K562 (cell line): ENCODE data around the gene FNDC11. TPM values are rescaled to one million over a fixed set of nuclear protein-coding genes. Genes with fewer than 3 reads are reported as not detected.
A peak's percentile ranks its signal among the peaks of the same experiment; 100 is the strongest.

ENCODE experiments used
- BRD9 ChIP-seq: fragments of 450-650 bp; IDR thresholded peaks from 2 replicates; pipeline ENCODE4 v1.6.1; 2018; ENCODE audit warnings: low read depth; ENCODE audit not compliant: partially characterized antibody
- CAMTA2 ChIP-seq: fragments of 250-450 bp; sonication (Bioruptor Pico); conservative IDR thresholded peaks from 2 replicates; pipeline ENCODE4 v1.5.1; 2022
- CBX1 ChIP-seq: sonication (generic); IDR thresholded peaks from 2 replicates; pipeline ENCODE4 v1.6.1; 2016; ENCODE audit warnings: antibody characterized with exemption, low read depth, mild to moderate bottlenecking
- DNMT1 ChIP-seq: fragments of 450-650 bp; IDR thresholded peaks from 2 replicates; pipeline ENCODE4 v1.6.1; 2016; ENCODE audit warnings: antibody characterized with exemption, mild to moderate bottlenecking
- IFI16 ChIP-seq: fragments of 250-450 bp; sonication (Bioruptor Pico); IDR thresholded peaks from 2 replicates; pipeline ENCODE4 v2.1.2; 2022; ENCODE audit warnings: mild to moderate bottlenecking, inconsistent platforms
- JUNB ChIP-seq: fragments of 450-650 bp; formaldehyde crosslinking; conservative IDR thresholded peaks from 2 replicates; pipeline ENCODE4 v1.4.0; 2020; ENCODE audit warnings: mild to moderate bottlenecking
- KLF1 ChIP-seq: fragments of 450-650 bp; IDR thresholded peaks from 2 replicates; pipeline ENCODE4 v1.6.1; 2016; ENCODE audit warnings: missing genetic modification characterization, missing compliant biosample characterization
- MED1 ChIP-seq: sonication (generic); formaldehyde crosslinking; IDR thresholded peaks from 2 replicates; pipeline ENCODE4 v1.8.1; 2023; ENCODE audit warnings: missing genetic modification reagents, borderline replicate concordance
- POLR2B ChIP-seq: fragments of 450-650 bp; IDR thresholded peaks from 2 replicates; pipeline ENCODE4 v1.6.1; 2018; ENCODE audit warnings: low read depth; ENCODE audit not compliant: partially characterized antibody
- RFX7 ChIP-seq: fragments of 250-450 bp; sonication (Bioruptor Pico); IDR thresholded peaks from 2 replicates; pipeline ENCODE4 v1.5.1; 2021; ENCODE audit warnings: mild to moderate bottlenecking
- SMAD2 ChIP-seq: fragments of 150-350 bp; IDR thresholded peaks from 2 replicates; pipeline ENCODE4 v1.6.1; 2014; ENCODE audit warnings: low read depth, mild to moderate bottlenecking, low read length
- SMARCB1 ChIP-seq: IDR thresholded peaks from 2 replicates; pipeline ENCODE4 v1.6.1; 2011; ENCODE audit warnings: improper control_type of control experiment, low read depth; ENCODE audit not compliant: insufficient read length
- SRSF1 ChIP-seq: fragments of 200-400 bp; formaldehyde crosslinking; IDR thresholded peaks from 2 replicates; pipeline ENCODE4 v1.6.1; 2017; ENCODE audit warnings: mild to moderate bottlenecking, low read depth, low read length, moderate library complexity
- THAP7 ChIP-seq: fragments of 250-450 bp; sonication (Bioruptor Pico); IDR thresholded peaks from 2 replicates; pipeline ENCODE4 v1.5.0; 2021
- THRAP3 ChIP-seq: fragments of 450-650 bp; IDR thresholded peaks from 2 replicates; pipeline ENCODE4 v1.6.1; 2016; ENCODE audit warnings: mild to moderate bottlenecking, inconsistent platforms, borderline replicate concordance
- WHSC1 ChIP-seq: IDR thresholded peaks from one replicate; pipeline ENCODE4 v1.6.1; 2012; ENCODE audit warnings: low read length, control low read depth, inconsistent platforms
- ZHX1 ChIP-seq: fragments of 150-350 bp; conservative IDR thresholded peaks from 2 replicates; pipeline ENCODE4 v1.6.1; 2014; ENCODE audit warnings: low read length
- ZNF121 ChIP-seq: sonication (generic); formaldehyde crosslinking; conservative IDR thresholded peaks from 2 replicates; pipeline ENCODE4 v1.8.0; 2022; ENCODE audit warnings: missing genetic modification reagents
- ZNF444 ChIP-seq: fragments of 250-450 bp; sonication (Bioruptor Pico); IDR thresholded peaks from 2 replicates; pipeline ENCODE4 v1.4.0; 2020; ENCODE audit warnings: mild to moderate bottlenecking, moderate library complexity
- ZNF696 ChIP-seq: fragments of 250-450 bp; sonication (Bioruptor Pico); conservative IDR thresholded peaks from 2 replicates; pipeline ENCODE4 v1.4.0; 2020; ENCODE audit warnings: mild to moderate bottlenecking, moderate library complexity
- ZNF76 ChIP-seq: fragments of 250-450 bp; sonication (Bioruptor Pico); IDR thresholded peaks from 2 replicates; pipeline ENCODE4 v1.4.0; 2020; ENCODE audit warnings: mild to moderate bottlenecking, moderate library complexity, borderline replicate concordance
- polyA plus RNA-seq, 8 experiments: library from polyadenylated mRNA; depleted of rRNA in 4 of 8; stranded (reverse) in 5 of 8; unstranded in 3 of 8; fragments of >200 nt; fragmentation: Nextera tagmentation in 2 of 8; fragmentation: Illumina TruSeq in 1 of 8; extraction: Ambion mirVana in 2 of 8; extraction: Trizol in 1 of 8; gene quantifications; 2 replicates each; pipeline versions ENCODE4 v1.2.1 to v1.2.3, GENCODE V29; 2011 to 2014; ENCODE audit warnings: inconsistent platforms in 1 of 8, missing spikeins in 1 of 8
- total RNA-seq, 7 experiments: library from RNA; depleted of rRNA in 6 of 7; stranded (reverse); fragments of >200 nt in 6 of 7; fragmentation: Illumina TruSeq in 2 of 7; extraction: Trizol in 2 of 7; gene quantifications; 2 replicates each; pipeline versions ENCODE4 v1.2.1 to v1.2.3, GENCODE V29; 2011 to 2021; ENCODE audit warnings: low replicate concordance in 1 of 7
- TF ChIP-seq, protein P1 (sequence below): fragments of 250-450 bp; sonication (Bioruptor Pico); IDR thresholded peaks from 2 replicates; pipeline ENCODE4 v1.5.0; 2021; ENCODE audit warnings: mild to moderate bottlenecking, moderate library complexity
- TF ChIP-seq, protein P2 (sequence below): sonication (generic); formaldehyde crosslinking; IDR thresholded peaks from 2 replicates; pipeline ENCODE4 v1.8.0; 2022; ENCODE audit warnings: missing genetic modification reagents, mild to moderate bottlenecking, borderline replicate concordance

FNDC11 gene
- total and polyA plus RNA-seq, 9 of the 15 experiments (the other 6 are each of a cell fraction or from before 2014, with no cell fraction given), result 0.08 to 2.3 (median 0.64) TPM; not detected in 2

- TF ChIP-seq, protein P1, sequence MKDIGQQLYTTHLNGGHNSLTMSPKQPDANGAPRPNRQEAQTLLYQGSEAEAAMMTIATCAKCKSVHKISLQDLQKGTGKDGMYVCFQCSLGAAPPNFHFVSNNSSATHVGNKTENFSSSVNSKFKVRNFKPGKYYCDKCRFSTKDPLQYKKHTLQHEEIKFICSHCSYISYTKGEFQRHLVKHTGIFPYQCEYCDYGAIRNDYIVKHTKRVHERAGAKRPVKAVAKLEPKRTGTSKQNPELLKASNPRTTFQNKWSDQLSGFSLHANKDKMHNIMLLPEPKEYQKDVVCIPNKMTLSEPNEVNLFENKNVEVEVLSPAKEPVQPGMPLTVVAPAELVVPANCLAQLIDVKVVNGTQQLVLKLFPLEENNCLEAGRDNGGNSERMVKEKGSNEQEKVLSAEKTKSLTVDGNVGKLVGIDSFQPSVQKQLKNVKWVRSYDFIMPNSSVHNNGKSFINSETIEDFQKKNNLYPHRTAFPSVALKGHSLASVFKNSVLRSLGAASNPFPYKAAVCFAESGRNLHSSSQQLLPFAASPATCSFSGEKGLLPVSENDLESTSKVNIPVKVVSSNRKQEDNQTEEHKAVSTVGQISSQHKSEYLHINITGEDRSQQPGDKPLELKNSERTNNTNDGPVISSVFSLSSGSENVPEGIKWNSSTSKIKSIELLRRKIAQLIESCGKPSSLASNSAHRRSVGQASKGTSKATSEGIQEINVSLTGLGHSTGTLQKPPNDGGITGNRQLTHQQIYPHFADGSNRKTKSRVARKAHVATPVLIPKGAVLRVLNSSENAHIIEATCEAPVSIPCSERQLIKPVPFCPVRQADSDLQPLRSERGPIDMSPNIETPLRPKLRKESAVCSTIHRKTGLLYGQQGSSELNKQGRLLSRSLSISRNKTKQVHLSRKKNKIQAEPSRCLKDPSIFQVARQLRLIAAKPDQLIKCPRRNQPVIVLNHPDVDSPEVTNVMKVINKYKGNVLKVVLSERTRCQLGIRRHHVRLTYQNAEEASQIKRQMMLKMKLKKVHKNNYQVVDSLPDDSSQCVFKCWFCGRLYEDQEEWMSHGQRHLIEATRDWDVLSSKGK (CRISPR knock-in tag), result no peak
- TF ChIP-seq SMAD2 (no peak), THRAP3 (no peak), MED1 (CRISPR knock-in tag) (no peak), KLF1 (tag) (no peak), ZNF696 (no peak), ZNF444 (CRISPR knock-in tag) (no peak), SMARCB1 (no peak), JUNB (CRISPR knock-in tag) (no peak), DNMT1 (0 out of 2 replicates have a peak, but pooled peaks have one; percentile 22), WHSC1 (no peak), CAMTA2 (CRISPR knock-in tag) (no peak), ZNF121 (CRISPR knock-in tag) (no peak), ZHX1 (no peak), IFI16 (CRISPR knock-in tag) (no peak), BRD9 (no peak), POLR2B (no peak), SRSF1 (no peak), CBX1 (no peak), RFX7 (CRISPR knock-in tag) (no peak), ZNF76 (no peak), THAP7 (CRISPR knock-in tag) (no peak)
- TF ChIP-seq, protein P2, sequence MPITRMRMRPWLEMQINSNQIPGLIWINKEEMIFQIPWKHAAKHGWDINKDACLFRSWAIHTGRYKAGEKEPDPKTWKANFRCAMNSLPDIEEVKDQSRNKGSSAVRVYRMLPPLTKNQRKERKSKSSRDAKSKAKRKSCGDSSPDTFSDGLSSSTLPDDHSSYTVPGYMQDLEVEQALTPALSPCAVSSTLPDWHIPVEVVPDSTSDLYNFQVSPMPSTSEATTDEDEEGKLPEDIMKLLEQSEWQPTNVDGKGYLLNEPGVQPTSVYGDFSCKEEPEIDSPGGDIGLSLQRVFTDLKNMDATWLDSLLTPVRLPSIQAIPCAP (CRISPR knock-in tag), result no peak
These were observed 20.3 kb downstream of the FNDC11 start, which contains the start of gene HELZ2 (continued) for GRCh38 chr20:63574156-63574828.
